A673 (cell line): ENCODE measurements around the gene WWP2.

Experiments
- EZH2 ChIP-seq: fragments of 200-600 bp; sonication (generic); IDR thresholded peaks from 2 replicates; pipeline ENCODE4 v1.6.1; 2017; ENCODE audit warnings: borderline replicate concordance, low read depth, mild to moderate bottlenecking, mixed read lengths, antibody characterized with exemption, low read length; ENCODE audit not compliant: poor library complexity, severe bottlenecking
- TF ChIP-seq, protein P1 (sequence below): fragments of 300-800, 200-600 bp; sonication (generic); conservative IDR thresholded peaks from 2 replicates; pipeline ENCODE4 v1.5.1; 2017; ENCODE audit warnings: low read depth, mild to moderate bottlenecking, antibody characterized with exemption, low read length, moderate library complexity, mixed read lengths

DNA sequence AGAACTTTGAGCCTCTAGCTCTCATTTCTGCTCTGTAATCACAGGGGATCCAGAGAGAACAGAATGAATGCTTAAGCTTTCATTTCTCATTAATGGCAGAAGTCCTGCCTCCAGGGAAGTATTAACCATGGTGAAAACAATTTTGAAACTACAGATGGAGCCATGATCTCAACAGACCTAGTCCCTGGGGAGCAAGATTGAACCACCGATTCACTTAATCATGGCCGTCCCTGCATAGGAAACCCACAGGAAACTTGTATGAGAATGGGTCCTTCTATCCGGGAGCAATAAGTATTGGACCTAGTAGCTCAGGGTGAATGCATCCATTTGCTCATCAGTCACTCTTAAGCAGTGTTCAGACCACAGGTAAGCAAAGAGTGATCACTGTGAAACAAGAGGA, 148.8 kb downstream of the WWP2 start:
- TF ChIP-seq, protein P1, sequence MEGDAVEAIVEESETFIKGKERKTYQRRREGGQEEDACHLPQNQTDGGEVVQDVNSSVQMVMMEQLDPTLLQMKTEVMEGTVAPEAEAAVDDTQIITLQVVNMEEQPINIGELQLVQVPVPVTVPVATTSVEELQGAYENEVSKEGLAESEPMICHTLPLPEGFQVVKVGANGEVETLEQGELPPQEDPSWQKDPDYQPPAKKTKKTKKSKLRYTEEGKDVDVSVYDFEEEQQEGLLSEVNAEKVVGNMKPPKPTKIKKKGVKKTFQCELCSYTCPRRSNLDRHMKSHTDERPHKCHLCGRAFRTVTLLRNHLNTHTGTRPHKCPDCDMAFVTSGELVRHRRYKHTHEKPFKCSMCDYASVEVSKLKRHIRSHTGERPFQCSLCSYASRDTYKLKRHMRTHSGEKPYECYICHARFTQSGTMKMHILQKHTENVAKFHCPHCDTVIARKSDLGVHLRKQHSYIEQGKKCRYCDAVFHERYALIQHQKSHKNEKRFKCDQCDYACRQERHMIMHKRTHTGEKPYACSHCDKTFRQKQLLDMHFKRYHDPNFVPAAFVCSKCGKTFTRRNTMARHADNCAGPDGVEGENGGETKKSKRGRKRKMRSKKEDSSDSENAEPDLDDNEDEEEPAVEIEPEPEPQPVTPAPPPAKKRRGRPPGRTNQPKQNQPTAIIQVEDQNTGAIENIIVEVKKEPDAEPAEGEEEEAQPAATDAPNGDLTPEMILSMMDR: no peak
- TF ChIP-seq EZH2: no peak
